GM12878 (cell line): ENCODE measurements around the gene SHOC1.

Experiments used
- CREB1 ChIP-seq: IDR thresholded peaks from 2 replicates; pipeline ENCODE4 v1.6.1; 2012; ENCODE audit warnings: low read depth, mild to moderate bottlenecking, inconsistent platforms
- EGR1 ChIP-seq, 2 experiments: IDR thresholded peaks; 1 replicate in 1 of 2; 2 replicates in 1 of 2; pipeline ENCODE4 v1.6.1; 2011 to 2012; ENCODE audit warnings: low read depth in 2 of 2, low read length in 2 of 2, borderline replicate concordance in 1 of 2, mild to moderate bottlenecking in 1 of 2, moderate library complexity in 1 of 2
- EP300 ChIP-seq, 2 experiments: fragments of 150-350 bp in 1 of 2; IDR thresholded peaks; 2 replicates each; pipeline ENCODE4 v1.6.1; 2011 to 2012; ENCODE audit warnings: low read depth in 2 of 2, low read length in 2 of 2, borderline replicate concordance in 1 of 2, improper control_type of control experiment in 1 of 2, inconsistent platforms in 1 of 2; ENCODE audit not compliant: control insufficient read depth in 1 of 2
- ESRRA ChIP-seq: IDR thresholded peaks from 2 replicates; pipeline ENCODE4 v1.6.1; 2012; ENCODE audit warnings: mild to moderate bottlenecking, low read length, improper control_type of control experiment
- FOXM1 ChIP-seq: IDR thresholded peaks from 2 replicates; pipeline ENCODE4 v1.6.1; 2012; ENCODE audit warnings: low read depth, mild to moderate bottlenecking, inconsistent platforms, low read length, moderate library complexity
- GABPA ChIP-seq: IDR thresholded peaks from 2 replicates; pipeline ENCODE4 v1.6.1; 2014; ENCODE audit warnings: antibody characterized with exemption, low read depth, mild to moderate bottlenecking, inconsistent platforms
- MEF2A ChIP-seq: IDR thresholded peaks from 2 replicates; pipeline ENCODE4 v1.6.1; 2011; ENCODE audit warnings: low read depth, mild to moderate bottlenecking, low read length, moderate library complexity; ENCODE audit not compliant: insufficient read depth
- RAD21 ChIP-seq: IDR thresholded peaks from 2 replicates; pipeline ENCODE4 v1.6.1; 2011; ENCODE audit warnings: mild to moderate bottlenecking, low read depth, low read length, moderate library complexity; ENCODE audit not compliant: insufficient read depth
- RBBP5 ChIP-seq: fragments of 200-600 bp; sonication (generic); conservative IDR thresholded peaks from 2 replicates; pipeline ENCODE4 v1.6.1; 2016
- SMARCA5 ChIP-seq: fragments of 450-650 bp; IDR thresholded peaks from 2 replicates; pipeline ENCODE4 v1.6.1; 2017; ENCODE audit warnings: mild to moderate bottlenecking
- ZSCAN29 ChIP-seq: fragments of 450-650 bp; IDR thresholded peaks from 2 replicates; pipeline ENCODE4 v1.6.1; 2017; ENCODE audit warnings: mild to moderate bottlenecking, moderate library complexity
- TF ChIP-seq, protein P1 (sequence below), 3 experiments: IDR thresholded peaks in 2 of 3; conservative IDR thresholded peaks in 1 of 3; 2 replicates each; pipeline ENCODE4 v1.5.1; 2011; ENCODE audit warnings: low read depth in 3 of 3, low read length in 3 of 3, mild to moderate bottlenecking in 3 of 3, control low read depth in 2 of 3, moderate library complexity in 2 of 3, inconsistent platforms in 1 of 3, mixed read lengths in 1 of 3; ENCODE audit not compliant: control insufficient read depth in 2 of 3, insufficient read depth in 1 of 3; ENCODE audit errors: extremely low read depth in 1 of 3
- TF ChIP-seq, protein P2 (sequence below): IDR thresholded peaks from 2 replicates; pipeline ENCODE4 v1.6.1; 2012; ENCODE audit warnings: low read depth, low read length, improper control_type of control experiment
- TF ChIP-seq, protein P3 (sequence below): fragments of 150-350 bp; IDR thresholded peaks from 2 replicates; pipeline ENCODE4 v1.6.1; 2016; ENCODE audit warnings: low read depth, low read length

DNA sequence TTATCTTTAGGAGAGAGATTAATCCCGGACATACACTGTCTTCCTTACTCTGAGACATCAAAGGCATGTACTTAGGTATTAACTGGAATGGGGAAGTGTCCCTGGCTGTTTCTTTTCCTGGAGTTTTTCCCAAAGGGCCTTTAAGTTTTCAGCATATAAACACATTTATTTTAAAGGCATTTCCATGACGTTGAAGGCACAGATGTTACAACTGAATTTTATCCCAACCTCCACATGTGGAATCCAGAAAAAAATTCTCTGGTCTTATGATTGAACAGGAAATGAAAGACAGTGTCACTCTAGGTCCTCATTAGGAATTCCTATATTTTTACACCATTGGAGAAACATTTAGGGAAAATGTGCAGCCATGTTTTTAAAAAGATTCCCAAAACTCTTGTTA lies 41.6 kb upstream of the SHOC1 start:
- TF ChIP-seq MEF2A, result no peak
- no peak for TF ChIP-seq FOXM1
- no peak for TF ChIP-seq RBBP5
- TF ChIP-seq, protein P1, sequence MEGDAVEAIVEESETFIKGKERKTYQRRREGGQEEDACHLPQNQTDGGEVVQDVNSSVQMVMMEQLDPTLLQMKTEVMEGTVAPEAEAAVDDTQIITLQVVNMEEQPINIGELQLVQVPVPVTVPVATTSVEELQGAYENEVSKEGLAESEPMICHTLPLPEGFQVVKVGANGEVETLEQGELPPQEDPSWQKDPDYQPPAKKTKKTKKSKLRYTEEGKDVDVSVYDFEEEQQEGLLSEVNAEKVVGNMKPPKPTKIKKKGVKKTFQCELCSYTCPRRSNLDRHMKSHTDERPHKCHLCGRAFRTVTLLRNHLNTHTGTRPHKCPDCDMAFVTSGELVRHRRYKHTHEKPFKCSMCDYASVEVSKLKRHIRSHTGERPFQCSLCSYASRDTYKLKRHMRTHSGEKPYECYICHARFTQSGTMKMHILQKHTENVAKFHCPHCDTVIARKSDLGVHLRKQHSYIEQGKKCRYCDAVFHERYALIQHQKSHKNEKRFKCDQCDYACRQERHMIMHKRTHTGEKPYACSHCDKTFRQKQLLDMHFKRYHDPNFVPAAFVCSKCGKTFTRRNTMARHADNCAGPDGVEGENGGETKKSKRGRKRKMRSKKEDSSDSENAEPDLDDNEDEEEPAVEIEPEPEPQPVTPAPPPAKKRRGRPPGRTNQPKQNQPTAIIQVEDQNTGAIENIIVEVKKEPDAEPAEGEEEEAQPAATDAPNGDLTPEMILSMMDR (IDR thresholded peaks at IDR 0.05 in 2 of 3, conservative IDR thresholded peaks at IDR 0.05 in 1 of 3; ENCODE audit: control insufficient read depth in 2 of 3, extremely low read depth in 1 of 3, insufficient read depth in 1 of 3, low read depth in 3 of 3, low read length in 3 of 3), result no peak
- no peak for TF ChIP-seq RAD21
- no peak for TF ChIP-seq ZSCAN29
- TF ChIP-seq, protein P2, sequence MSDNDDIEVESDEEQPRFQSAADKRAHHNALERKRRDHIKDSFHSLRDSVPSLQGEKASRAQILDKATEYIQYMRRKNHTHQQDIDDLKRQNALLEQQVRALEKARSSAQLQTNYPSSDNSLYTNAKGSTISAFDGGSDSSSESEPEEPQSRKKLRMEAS, result no peak
- TF ChIP-seq CREB1, result no peak
- no peak for TF ChIP-seq ESRRA
- TF ChIP-seq EP300 (IDR thresholded peaks at IDR 0.05; ENCODE audit: borderline replicate concordance in 1 of 2, control insufficient read depth in 1 of 2, low read depth in 2 of 2, low read length in 2 of 2), result no peak
- TF ChIP-seq, protein P3, sequence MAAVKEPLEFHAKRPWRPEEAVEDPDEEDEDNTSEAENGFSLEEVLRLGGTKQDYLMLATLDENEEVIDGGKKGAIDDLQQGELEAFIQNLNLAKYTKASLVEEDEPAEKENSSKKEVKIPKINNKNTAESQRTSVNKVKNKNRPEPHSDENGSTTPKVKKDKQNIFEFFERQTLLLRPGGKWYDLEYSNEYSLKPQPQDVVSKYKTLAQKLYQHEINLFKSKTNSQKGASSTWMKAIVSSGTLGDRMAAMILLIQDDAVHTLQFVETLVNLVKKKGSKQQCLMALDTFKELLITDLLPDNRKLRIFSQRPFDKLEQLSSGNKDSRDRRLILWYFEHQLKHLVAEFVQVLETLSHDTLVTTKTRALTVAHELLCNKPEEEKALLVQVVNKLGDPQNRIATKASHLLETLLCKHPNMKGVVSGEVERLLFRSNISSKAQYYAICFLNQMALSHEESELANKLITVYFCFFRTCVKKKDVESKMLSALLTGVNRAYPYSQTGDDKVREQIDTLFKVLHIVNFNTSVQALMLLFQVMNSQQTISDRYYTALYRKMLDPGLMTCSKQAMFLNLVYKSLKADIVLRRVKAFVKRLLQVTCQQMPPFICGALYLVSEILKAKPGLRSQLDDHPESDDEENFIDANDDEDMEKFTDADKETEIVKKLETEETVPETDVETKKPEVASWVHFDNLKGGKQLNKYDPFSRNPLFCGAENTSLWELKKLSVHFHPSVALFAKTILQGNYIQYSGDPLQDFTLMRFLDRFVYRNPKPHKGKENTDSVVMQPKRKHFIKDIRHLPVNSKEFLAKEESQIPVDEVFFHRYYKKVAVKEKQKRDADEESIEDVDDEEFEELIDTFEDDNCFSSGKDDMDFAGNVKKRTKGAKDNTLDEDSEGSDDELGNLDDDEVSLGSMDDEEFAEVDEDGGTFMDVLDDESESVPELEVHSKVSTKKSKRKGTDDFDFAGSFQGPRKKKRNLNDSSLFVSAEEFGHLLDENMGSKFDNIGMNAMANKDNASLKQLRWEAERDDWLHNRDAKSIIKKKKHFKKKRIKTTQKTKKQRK, result no peak
- no peak for TF ChIP-seq EGR1 (IDR thresholded peaks at IDR 0.05; ENCODE audit: borderline replicate concordance in 1 of 2, low read depth in 2 of 2, low read length in 2 of 2)
- no peak for TF ChIP-seq GABPA
- TF ChIP-seq SMARCA5, result no peak
